A673 (cell line): ENCODE data around the gene LKAAEAR1. TPM values are rescaled to one million over a fixed set of nuclear protein-coding genes. Genes with fewer than 3 reads are reported as not detected.
"Not testable (repeated sequence)": the region's sequence is repeated elsewhere in the genome, so short reads cannot be mapped to it uniquely, and the experiment has no call there.

ENCODE experiments used
- BruUV-seq: library from RNA; stranded (reverse); fragments of 400-500 nt; replicated peaks from 2 replicates; lab custom pipeline; 2021; lab: Mats Ljungman, UMichigan
- CTCF ChIA-PET: fragments of 300-600 bp; sonication (Branson Sonifier 250); formaldehyde crosslinking; loops from one replicate; lab custom pipeline; 2022; ENCODE audit warnings: antibody characterized with exemption; lab: Charles Lee
- POLR2A ChIA-PET: fragments of 300-600 bp; sonication (Branson Sonifier 250); formaldehyde crosslinking; loops from one replicate; lab custom pipeline; 2022; ENCODE audit warnings: antibody characterized with exemption; ENCODE audit not compliant: low non-redundant PET; lab: Charles Lee
- DNase-seq: peaks from one replicate; pipeline ENCODE4 v3.0.0-alpha.2; 2015; ENCODE audit warnings: low spot score
- H3K27ac ChIP-seq: fragments of 200-600 bp; sonication (generic); 2 replicates; pipeline ENCODE4 v1.5.1; 2016; ENCODE audit warnings: mixed run types, low read depth, mild to moderate bottlenecking, mixed read lengths, antibody characterized with exemption, low read length; ENCODE audit not compliant: poor library complexity, severe bottlenecking
- H3K27me3 ChIP-seq: fragments of 200-600 bp; sonication (generic); replicated peaks from 2 replicates; pipeline ENCODE4 v1.6.1; 2017; ENCODE audit warnings: mixed run types, low read depth, mild to moderate bottlenecking, mixed read lengths, antibody characterized with exemption, low read length; ENCODE audit not compliant: insufficient read depth, poor library complexity
- H3K36me3 ChIP-seq: fragments of 200-600 bp; sonication (generic); 2 replicates; pipeline ENCODE4 v1.6.1; 2016; ENCODE audit warnings: mixed run types, mild to moderate bottlenecking, mixed read lengths, antibody characterized with exemption, low read length; ENCODE audit not compliant: insufficient read depth, poor library complexity, severe bottlenecking
- H3K4me1 ChIP-seq: fragments of 200-600 bp; sonication (generic); 2 replicates; pipeline ENCODE4 v1.6.1; 2017; ENCODE audit warnings: mixed run types, mild to moderate bottlenecking, mixed read lengths, antibody characterized with exemption, low read length; ENCODE audit not compliant: insufficient read depth, poor library complexity, severe bottlenecking
- H3K4me3 ChIP-seq: fragments of 200-600 bp; sonication (generic); 2 replicates; pipeline ENCODE4 v1.5.1; 2016; ENCODE audit warnings: low read depth, mixed run types, mild to moderate bottlenecking, mixed read lengths, low read length; ENCODE audit not compliant: poor library complexity, severe bottlenecking
- H3K9me3 ChIP-seq: fragments of 200-600 bp; sonication (generic); 2 replicates; pipeline ENCODE4 v1.6.1; 2016; ENCODE audit warnings: mixed run types, low read depth, mild to moderate bottlenecking, mixed read lengths, antibody characterized with exemption, low read length; ENCODE audit not compliant: poor library complexity, severe bottlenecking
- CTCF ChIP-seq: fragments of 300-800, 200-600 bp; sonication (generic); conservative IDR thresholded peaks from 2 replicates; pipeline ENCODE4 v1.5.1; 2017; ENCODE audit warnings: low read depth, mild to moderate bottlenecking, antibody characterized with exemption, low read length, moderate library complexity, mixed read lengths
- EZH2 ChIP-seq: fragments of 200-600 bp; sonication (generic); IDR thresholded peaks from 2 replicates; pipeline ENCODE4 v1.6.1; 2017; ENCODE audit warnings: borderline replicate concordance, low read depth, mild to moderate bottlenecking, mixed read lengths, antibody characterized with exemption, low read length; ENCODE audit not compliant: poor library complexity, severe bottlenecking
- intact Hi-C: fragments of 100-400 bp; cut with micrococcal nuclease; formaldehyde crosslinking; loops from one replicate; pipeline ENCODE4 v1.10.0; 2022; ENCODE audit not compliant: unreplicated experiment
- total RNA-seq: library from RNA; stranded (reverse); gene quantifications from 2 replicates; pipeline ENCODE4 v1.2.3, GENCODE V29; 2021

LKAAEAR1 gene
- total RNA-seq, 1 experiment from 2014 or later = 0.62 TPM

GRCh38 chr20:64091340-64091739 is 7.1 kb upstream of the LKAAEAR1 start:
- no TSS peak for BruUV-seq
- Histone ChIP-seq H3K9me3 (no peaks in the 10 kb centered on the region), H3K4me1 (no peaks in the 10 kb centered on the region), H3K4me3 (no peak overlapping the region), H3K36me3 (no peaks in the 10 kb centered on the region), H3K27ac (no peak overlapping the region), H3K27me3 (no peaks in the 10 kb centered on the region)
- no peak for DNase-seq
- POLR2A ChIA-PET = no interaction called here
- intact Hi-C loops = no loop called here
- no peak for TF ChIP-seq CTCF
- TF ChIP-seq EZH2 = no peak
- CTCF ChIA-PET = no interaction called here

GRCh38 chr20:64090165-64090564 is 6.0 kb upstream of the LKAAEAR1 start:
- Histone ChIP-seq H3K36me3 (no peaks in the 10 kb centered on the region), H3K27ac (no peak overlapping the region), H3K9me3 (no peaks in the 10 kb centered on the region), H3K4me3 (no peak overlapping the region), H3K4me1 (no peaks in the 10 kb centered on the region), H3K27me3 (peaks cover 2% of the 10 kb centered on the region)
- CTCF ChIA-PET = interaction anchor here (0.6 kb wide), 1 partner anchor 29 kb away, joined by 3 read pairs; no protein-coding TSS in a partner anchor
- BruUV-seq = no TSS peak
- TF ChIP-seq EZH2 = no peak
- DNase-seq = no peak
- intact Hi-C loops = no loop called here
- POLR2A ChIA-PET = no interaction called here

DNA sequence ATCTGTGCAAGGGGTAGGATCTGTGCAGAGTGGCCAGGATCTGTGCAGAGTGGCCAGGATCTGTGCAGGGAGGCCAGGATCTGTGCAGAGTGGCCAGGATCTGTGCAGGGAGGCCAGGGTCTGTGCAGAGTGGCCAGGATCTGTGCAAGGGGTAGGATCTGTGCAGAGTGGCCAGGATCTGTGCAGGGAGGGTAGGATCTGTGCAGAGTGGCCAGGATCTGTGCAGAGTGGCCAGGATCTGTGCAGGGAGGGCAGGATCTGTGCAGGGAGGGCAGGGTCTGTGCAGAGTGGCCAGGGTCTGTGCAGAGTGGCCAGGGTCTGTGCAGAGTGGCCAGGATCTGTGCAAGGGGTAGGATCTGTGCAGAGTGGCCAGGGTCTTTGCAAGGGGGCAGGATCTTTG is 4.4 kb upstream of the LKAAEAR1 start:
- intact Hi-C loops, H3K36me3 ChIP-seq, H3K4me3 ChIP-seq, CTCF ChIA-PET, POLR2A ChIA-PET, DNase-seq, H3K4me1 ChIP-seq, H3K9me3 ChIP-seq, BruUV-seq, H3K27ac ChIP-seq: not testable (repeated sequence)
- peaks cover 15% of the 10 kb centered on the region for H3K27me3 ChIP-seq

- H3K27ac ChIP-seq, CTCF ChIA-PET, H3K9me3 ChIP-seq, H3K36me3 ChIP-seq, BruUV-seq, DNase-seq, intact Hi-C loops, H3K4me3 ChIP-seq, POLR2A ChIA-PET, H3K4me1 ChIP-seq: not testable (repeated sequence)
- peaks cover 15% of the 10 kb centered on the region for H3K27me3 ChIP-seq
Measured at GRCh38 chr20:64087226-64087825, 3.1 kb upstream of the LKAAEAR1 start.
